Spleen (tissue), 11 donors: ENCODE data around the gene C6orf47. TPM values are rescaled to one million over a fixed set of nuclear protein-coding genes. Genes with fewer than 3 reads are reported as not detected.

Source experiments
- DNase-seq: peaks from one replicate; pipeline ENCODE4 v3.0.0-alpha.2; 2020
- H3K27ac ChIP-seq, 8 donors: fragments of 200-600 bp; sonication (generic) in 7 of 8; 1 replicate in 4 of 8; 2 replicates in 4 of 8; pipeline versions ENCODE4 v1.5.0 to v1.8.0; 2016 to 2021; ENCODE audit warnings: inconsistent platforms in 4 of 8, mild to moderate bottlenecking in 4 of 8, moderate library complexity in 1 of 8
- H3K27me3 ChIP-seq, 7 donors: fragments of 200-600 bp; sonication (generic) in 6 of 7; replicated peaks in 1 of 7; 1 replicate in 4 of 7; 2 replicates in 3 of 7; pipeline versions ENCODE4 v1.5.0 to v1.8.0; 2016 to 2021; ENCODE audit warnings: inconsistent platforms in 3 of 7, mild to moderate bottlenecking in 1 of 7
- H3K36me3 ChIP-seq, 6 donors: fragments of 200-600 bp; sonication (generic) in 5 of 6; 1 replicate in 4 of 6; 2 replicates in 2 of 6; pipeline versions ENCODE4 v1.5.0 to v1.8.0; 2016 to 2021; ENCODE audit warnings: inconsistent platforms in 2 of 6
- H3K4me1 ChIP-seq, 6 donors: fragments of 200-600 bp; sonication (generic) in 5 of 6; 1 replicate in 3 of 6; 2 replicates in 3 of 6; pipeline versions ENCODE4 v1.5.0 to v1.8.0; 2016 to 2021; ENCODE audit warnings: inconsistent platforms in 3 of 6
- H3K4me3 ChIP-seq, 8 donors: fragments of 200-600 bp; sonication (generic) in 7 of 8; 1 replicate in 4 of 8; 2 replicates in 4 of 8; pipeline versions ENCODE4 v1.5.0 to v1.8.0; 2016 to 2021; ENCODE audit warnings: inconsistent platforms in 4 of 8, mild to moderate bottlenecking in 4 of 8, moderate library complexity in 2 of 8
- H3K9me3 ChIP-seq, 8 donors: fragments of 200-600 bp; sonication (generic) in 7 of 8; 1 replicate in 4 of 8; 2 replicates in 4 of 8; pipeline versions ENCODE4 v1.5.0 to v1.8.0; 2016 to 2021; ENCODE audit warnings: inconsistent platforms in 4 of 8
- CTCF ChIP-seq, 11 experiments: fragments of 200-600 bp in 7 of 11; fragments of 450-650 bp in 4 of 11; sonication (generic) in 4 of 11; IDR thresholded peaks in 8 of 11; conservative IDR thresholded peaks in 3 of 11; 1 replicate in 7 of 11; 2 replicates in 4 of 11; pipeline versions ENCODE4 v1.4.0 to v1.8.0; 2016 to 2021; ENCODE audit warnings: antibody characterized with exemption in 11 of 11, inconsistent platforms in 4 of 11, mild to moderate bottlenecking in 1 of 11
- POLR2A ChIP-seq, 3 donors: fragments of 450-650 bp; IDR thresholded peaks; one replicate each; pipeline ENCODE4 v1.5.1; 2017; ENCODE audit warnings: antibody characterized with exemption in 3 of 3, mild to moderate bottlenecking in 1 of 3
- POLR2AphosphoS5 ChIP-seq, 3 donors: sonication (generic); formaldehyde crosslinking; IDR thresholded peaks; one replicate each; pipeline ENCODE4 v1.5.1; 2017; ENCODE audit warnings: antibody characterized with exemption in 3 of 3
- WGBS, 5 donors: extraction: QIAGEN DNeasy Blood & Tissue Kit in 3 of 5; methylation state at CpG; one replicate each; pipeline versions ENCODE4 v1.1.5 to v1.1.7; 2013 to 2018; 5-methylcytosine and 5-hydroxymethylcytosine counted together
- intact Hi-C: fragments of 100-400 bp; cut with DNase I; formaldehyde crosslinking; loops from one replicate; pipeline ENCODE4 v1.15.0; 2023; ENCODE audit warnings: low total_unique reads
- polyA plus RNA-seq, 3 donors: library from polyadenylated mRNA; stranded (reverse); fragments of 200-250 nt; gene quantifications; one replicate each; pipeline ENCODE4 v1.2.1, GENCODE V29; 2013
- total RNA-seq, 7 donors: library from RNA; depleted of rRNA in 3 of 7; stranded (reverse); fragments of >200 nt in 3 of 7; fragmentation: NEBNext Ultra II Directional in 4 of 7; extraction: Animal tissue kit (Norgen Biotek cat#: 25700) in 4 of 7; gene quantifications; one replicate each; pipeline versions ENCODE4 v1.1.0 to v1.2.1, GENCODE V29; 2016 to 2021
- donor health status: healthy with polysubstance abuse.
- donor health status: DM: no; HTN: no; CAD: no; lungs with moderate emphysema.
- donor health status: DM: no; HTN: no; CAD: no.
- donor health status: Bipolar disorder and iron deficiency.
- donor health status: healthy.
- donor health status: DM: no; HTN: no; CAD: no.
- donor health status: DM: yes; HTN: yes; CAD: no.

The C6orf47 gene
- total and polyA plus RNA-seq, 10 donors = 12.2 to 37.4 (median 26.6) TPM

GRCh38 chr6:31701666-31702404 lies 41.3 kb upstream of the C6orf47 start:
- Histone ChIP-seq H3K4me1 (peaks cover 15 to 64% (median 39%) of the 10 kb centered on the region in 6 donors), H3K27me3 (no peaks in the 10 kb centered on the region), H3K36me3 (peaks cover 0 to 49% (median 26%) of the 10 kb centered on the region in 6 donors), H3K4me3 (peak overlapping the region; percentile 52 to 82 (median 61)), H3K27ac (peak overlapping the region; percentile 97 to 100 (median 99)), H3K9me3 (no peaks in the 10 kb centered on the region)
- no peak for DNase-seq
- WGBS, 5 donors = 24 to 41% (median 34%) methylated on average over 7 of the region's 7 CpGs
- TF ChIP-seq CTCF (IDR thresholded peaks at IDR 0.05 in 8 of 11, conservative IDR thresholded peaks at IDR 0.05 in 3 of 11) (no peak), POLR2AphosphoS5 (IDR thresholded peaks at IDR 0.05) (no peak), POLR2A (IDR thresholded peaks at IDR 0.05) (no peak)
- intact Hi-C loops = no loop called here

- TF ChIP-seq CTCF (IDR thresholded peaks at IDR 0.05 in 8 of 11, conservative IDR thresholded peaks at IDR 0.05 in 3 of 11) (no peak), POLR2AphosphoS5 (IDR thresholded peaks at IDR 0.05) (no peak), POLR2A (IDR thresholded peaks at IDR 0.05) (no peak)
- Histone ChIP-seq H3K4me1 (peaks cover 15 to 64% (median 39%) of the 10 kb centered on the region in 6 donors), H3K27ac (peak overlapping the region in 1 of 8 donors; percentile 98), H3K9me3 (no peaks in the 10 kb centered on the region), H3K4me3 (peak overlapping the region in 2 of 8 donors; percentile 56 to 78), H3K36me3 (peaks cover 0 to 59% (median 36%) of the 10 kb centered on the region in 6 donors), H3K27me3 (no peaks in the 10 kb centered on the region)
- WGBS, 5 donors = 89 to 96% (median 92%) methylated on average over 5 of the region's 5 CpGs
- DNase-seq = no peak
- intact Hi-C loops = no loop called here
Observed at GRCh38 chr6:31700740-31701401, 40.3 kb upstream of the C6orf47 start.

- Histone ChIP-seq H3K27me3 (no peaks in the 10 kb centered on the region), H3K4me1 (peaks cover 15 to 52% (median 31%) of the 10 kb centered on the region in 6 donors), H3K36me3 (peaks cover 0 to 92% (median 69%) of the 10 kb centered on the region in 6 donors), H3K9me3 (no peaks in the 10 kb centered on the region), H3K4me3 (no peak overlapping the region), H3K27ac (peak overlapping the region in 3 of 8 donors; percentile 18 to 50 (median 37))
- TF ChIP-seq POLR2AphosphoS5 (IDR thresholded peaks at IDR 0.05) = no peak
- TF ChIP-seq POLR2A (IDR thresholded peaks at IDR 0.05) = no peak
- no peak for TF ChIP-seq CTCF (IDR thresholded peaks at IDR 0.05 in 8 of 11, conservative IDR thresholded peaks at IDR 0.05 in 3 of 11)
- 38 to 53% (median 43%) methylated on average over 3 of the region's 3 CpGs for WGBS, 5 donors
- intact Hi-C loops = no loop called here
- no peak for DNase-seq
Observed at GRCh38 chr6:31697555-31697954, 37.0 kb upstream of the C6orf47 start.

- H3K36me3 ChIP-seq = peaks cover 0 to 100% (median 90%) of the 10 kb centered on the region in 6 donors
- H3K9me3 ChIP-seq = no peaks in the 10 kb centered on the region
- H3K27me3 ChIP-seq = no peaks in the 10 kb centered on the region
- DNase-seq = no peak
- H3K4me3 ChIP-seq = no peak overlapping the region
- TF ChIP-seq CTCF (IDR thresholded peaks at IDR 0.05 in 8 of 11, conservative IDR thresholded peaks at IDR 0.05 in 3 of 11) (no peak), POLR2AphosphoS5 (IDR thresholded peaks at IDR 0.05) (no peak), POLR2A (IDR thresholded peaks at IDR 0.05) (no peak)
- intact Hi-C loops = no loop called here
- no peak overlapping the region for H3K27ac ChIP-seq
- 85 to 96% (median 91%) methylated on average over 5 to 6 of the region's 6 CpGs for WGBS, 5 donors
- peaks cover 0 to 28% (median 14%) of the 10 kb centered on the region in 6 donors for H3K4me1 ChIP-seq
Observed at GRCh38 chr6:31693535-31693934, 33.0 kb upstream of the C6orf47 start.
